GM18867 (cell line): ENCODE measurements around the gene WDFY3.

Experiments used
- ATAC-seq: cut with Tn5 transposase; IDR thresholded peaks from one replicate; pipeline ENCODE4 v1.9.1; 2021; ENCODE audit warnings: mild to moderate bottlenecking, moderate library complexity; ENCODE audit not compliant: unreplicated experiment

The WDFY3 gene

GRCh38 chr4:84912741-84913140 is 53.7 kb downstream of the WDFY3 start:
- no peak for ATAC-seq

- no peak for ATAC-seq
Measured at GRCh38 chr4:84908876-84909275, 57.6 kb downstream of the WDFY3 start.

DNA sequence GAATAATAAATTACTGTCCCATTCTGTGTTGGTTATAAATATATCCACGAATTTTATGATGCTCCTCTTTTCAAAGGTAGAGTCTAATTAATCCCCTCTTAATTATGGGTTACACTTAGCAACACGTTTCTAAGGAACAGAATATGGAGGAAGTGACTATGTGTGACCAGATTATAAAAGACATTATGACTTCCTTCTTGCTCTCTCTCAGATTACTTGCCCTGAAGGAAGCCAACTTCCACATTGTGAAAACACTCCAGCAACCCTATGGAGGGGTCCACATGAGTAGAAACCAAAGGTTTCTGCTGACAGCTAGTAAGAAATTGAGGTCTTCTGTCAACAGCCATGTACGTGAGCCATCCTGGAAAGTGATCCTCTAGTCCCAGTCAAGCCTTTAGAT is 59.3 kb downstream of the WDFY3 start:
- no peak for ATAC-seq

- no peak for ATAC-seq
Measured at GRCh38 chr4:84905646-84906045, 60.8 kb downstream of the WDFY3 start.

- no peak for ATAC-seq
Measured at GRCh38 chr4:84901740-84902281, 64.7 kb downstream of the WDFY3 start.

- ATAC-seq: no peak
Measured at GRCh38 chr4:84901173-84901572, 65.3 kb downstream of the WDFY3 start.

DNA sequence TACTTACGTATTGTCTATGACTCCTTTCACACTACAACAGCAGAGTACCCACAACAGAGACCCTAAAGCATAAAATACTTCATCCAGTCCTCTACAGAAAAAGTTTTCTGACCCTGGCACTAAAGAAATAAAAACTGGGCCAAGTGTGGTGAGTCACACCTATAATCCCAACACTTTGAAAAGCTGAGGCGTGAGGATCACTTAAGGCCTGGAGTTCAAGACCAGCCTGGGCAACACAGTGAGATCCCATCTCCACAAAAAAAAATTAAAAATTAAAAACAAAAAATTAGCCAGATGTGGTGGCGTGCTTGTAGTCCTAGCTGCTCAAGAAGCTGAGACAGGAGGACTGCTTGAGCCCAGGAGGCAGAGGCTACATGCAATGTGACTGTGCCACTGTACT is 66.9 kb downstream of the WDFY3 start:
- ATAC-seq: no peak

DNA sequence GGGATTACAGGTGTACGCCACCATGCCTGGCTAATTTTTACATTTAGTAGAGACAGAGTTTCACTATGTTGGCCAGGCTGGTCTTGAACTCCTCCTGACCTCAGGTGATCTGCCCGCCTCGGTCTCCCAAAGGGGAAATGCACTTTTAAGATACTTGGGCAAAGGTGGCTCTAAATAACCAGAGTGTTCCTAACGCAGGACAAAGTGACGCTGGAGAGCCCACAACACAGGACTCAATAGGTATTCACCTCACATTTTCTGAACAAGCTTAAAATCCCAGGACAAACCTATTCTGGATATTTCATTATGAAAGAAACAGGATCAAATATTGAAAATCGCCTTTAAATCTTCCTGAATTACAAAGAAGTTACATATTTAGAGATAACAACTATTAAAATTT is 69.0 kb downstream of the WDFY3 start:
- ATAC-seq: no peak

GRCh38 chr4:84895283-84895682 is 71.2 kb downstream of the WDFY3 start:
- no peak for ATAC-seq

GRCh38 chr4:84894621-84895020 is 71.9 kb downstream of the WDFY3 start:
- ATAC-seq: no peak

DNA sequence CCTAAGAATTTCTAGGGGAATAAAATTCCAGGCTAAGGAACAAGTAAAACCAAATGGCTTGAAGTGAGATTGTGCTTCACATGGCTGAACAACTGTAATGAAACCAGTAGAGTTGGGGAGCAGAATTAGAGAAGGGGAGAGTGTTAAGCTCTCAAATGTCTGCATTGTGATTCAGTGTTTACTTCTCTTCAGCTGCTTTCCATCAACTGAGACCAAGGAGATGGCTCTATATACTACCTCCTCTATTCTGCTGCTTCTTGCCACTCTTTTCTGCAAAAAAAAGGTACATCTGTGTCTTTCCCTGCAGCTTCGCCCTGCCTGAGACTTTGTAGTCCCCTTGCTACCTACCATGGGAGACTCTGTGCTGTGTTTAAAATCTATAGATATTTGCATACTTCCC is 73.5 kb downstream of the WDFY3 start:
- ATAC-seq: no peak

- ATAC-seq: no peak
Measured at GRCh38 chr4:84887824-84888223, 78.7 kb downstream of the WDFY3 start.

DNA sequence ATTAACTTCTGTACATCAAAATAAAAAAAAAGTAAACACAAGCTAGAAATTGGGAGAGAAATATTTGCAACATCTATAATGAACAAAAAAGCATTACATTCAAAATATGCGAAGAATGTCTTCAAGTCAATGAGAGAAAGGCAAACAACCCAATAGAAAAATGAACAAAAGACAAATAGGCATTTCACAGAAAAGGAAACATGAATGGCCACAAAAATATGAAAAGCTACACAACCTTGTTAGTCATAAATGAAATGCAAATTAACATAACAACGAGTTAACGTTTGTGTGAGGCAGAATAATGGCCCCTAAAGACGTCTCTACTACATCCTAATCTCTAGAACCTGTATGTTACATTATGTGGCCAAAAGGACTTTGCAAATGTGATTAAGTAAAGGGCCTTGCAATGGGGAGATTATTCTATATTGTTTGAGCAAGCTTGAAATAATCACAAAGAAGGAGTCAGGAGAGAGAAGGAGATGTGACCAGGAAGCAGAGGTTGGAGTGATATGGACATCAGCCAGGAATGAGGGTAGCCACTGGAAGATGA is 86.8 kb downstream of the WDFY3 start:
- no peak for ATAC-seq

- ATAC-seq: no peak
Measured at GRCh38 chr4:84878546-84878945, 87.9 kb downstream of the WDFY3 start.

- no peak for ATAC-seq
Measured at GRCh38 chr4:84878090-84878489, 88.4 kb downstream of the WDFY3 start.

GRCh38 chr4:84877051-84877833 is 89.2 kb downstream of the WDFY3 start:
- no peak for ATAC-seq

GRCh38 chr4:84875636-84876371 is 90.7 kb downstream of the WDFY3 start:
- no peak for ATAC-seq

DNA sequence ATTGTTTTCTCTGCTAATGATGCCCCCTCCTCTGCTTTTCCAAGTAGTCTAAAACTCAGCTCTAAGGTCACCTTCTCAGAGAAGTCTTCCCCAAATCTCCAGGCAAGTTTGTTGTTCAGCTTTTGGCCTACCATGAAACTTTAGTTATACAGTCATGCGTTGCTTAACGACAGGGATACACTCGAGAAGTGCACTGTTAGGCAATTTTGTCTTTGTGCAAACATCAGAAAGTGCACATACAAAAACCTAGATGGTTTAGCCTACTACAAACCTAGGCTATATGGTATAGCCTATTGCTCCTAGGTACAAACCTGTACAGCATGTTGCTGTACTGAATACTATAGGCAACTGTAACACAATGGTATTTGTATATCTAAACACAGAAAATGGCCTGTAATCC is 91.9 kb downstream of the WDFY3 start:
- ATAC-seq: no peak

- ATAC-seq: no peak
Measured at GRCh38 chr4:84870398-84871163, 95.9 kb downstream of the WDFY3 start.

DNA sequence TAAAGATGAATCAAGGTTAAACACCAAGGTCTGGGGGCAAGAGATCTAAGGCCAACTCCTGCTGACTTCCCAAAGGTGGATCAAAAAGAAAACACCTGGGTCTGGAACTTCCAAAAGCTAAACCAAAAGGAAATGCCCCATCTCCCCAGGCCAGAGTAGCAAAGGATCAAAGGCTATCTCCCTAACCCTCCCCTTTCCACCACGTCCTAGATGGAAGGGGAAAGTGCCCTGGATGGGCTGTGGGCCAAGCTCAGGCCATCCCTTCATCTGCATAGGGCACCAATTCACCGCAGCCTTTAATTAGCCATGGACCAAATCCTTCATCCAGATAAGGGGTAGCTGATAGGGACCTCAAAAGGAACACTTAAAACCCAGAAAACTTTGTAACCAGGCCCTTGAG is 100.2 kb downstream of the WDFY3 start:
- no peak for ATAC-seq

DNA sequence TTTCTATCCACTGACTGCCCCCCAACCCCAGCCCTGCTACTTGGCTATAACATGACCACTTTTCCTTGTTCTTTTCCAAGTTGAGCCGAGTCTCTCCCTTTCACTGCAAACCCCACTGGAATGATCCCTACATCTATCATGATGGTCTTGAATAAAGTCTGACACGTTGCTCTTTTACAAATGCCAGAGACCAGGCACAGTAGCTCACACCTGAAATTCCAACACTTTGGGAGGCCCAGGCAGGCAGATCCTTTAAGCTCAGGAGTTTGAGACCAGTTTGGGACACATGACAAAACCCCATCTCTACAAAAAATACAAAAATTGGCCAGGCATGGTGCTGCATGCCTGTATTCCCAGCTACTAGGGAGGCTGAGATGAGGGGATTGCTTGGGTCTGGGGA is 100.9 kb downstream of the WDFY3 start:
- ATAC-seq: no peak
